GM19468 (cell line): ENCODE results near the gene CHRDL1.
"Not testable (repeated sequence)": the region's sequence is repeated elsewhere in the genome, so short reads cannot be mapped to it uniquely, and the experiment has no call there.

ENCODE experiments used
- ATAC-seq: cut with Tn5 transposase; IDR thresholded peaks from one replicate; pipeline ENCODE4 v1.9.1; 2021; ENCODE audit warnings: mild to moderate bottlenecking, moderate library complexity, moderate number of reproducible peaks; ENCODE audit not compliant: unreplicated experiment; ENCODE audit errors: extremely low read depth

The CHRDL1 gene

DNA sequence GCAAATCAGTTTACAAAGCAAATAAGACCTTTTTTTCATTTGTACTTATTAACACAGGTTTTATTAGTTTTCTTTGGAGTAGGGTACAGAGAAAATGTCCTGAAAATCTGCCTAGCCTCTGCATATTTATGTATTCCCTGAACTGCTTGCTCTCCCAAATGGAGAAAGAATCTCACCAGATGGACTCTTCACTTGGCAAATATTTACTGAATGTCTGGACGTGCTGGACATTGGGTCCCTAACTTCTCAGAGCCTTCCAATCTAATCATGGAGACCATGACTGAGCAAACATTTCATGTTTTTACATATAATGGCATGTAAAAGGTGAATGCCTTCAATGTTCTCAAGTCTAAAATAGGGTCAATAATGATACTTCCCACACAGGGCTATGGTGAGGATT lies 126.0 kb downstream of the CHRDL1 start:
- ATAC-seq, result no peak

DNA sequence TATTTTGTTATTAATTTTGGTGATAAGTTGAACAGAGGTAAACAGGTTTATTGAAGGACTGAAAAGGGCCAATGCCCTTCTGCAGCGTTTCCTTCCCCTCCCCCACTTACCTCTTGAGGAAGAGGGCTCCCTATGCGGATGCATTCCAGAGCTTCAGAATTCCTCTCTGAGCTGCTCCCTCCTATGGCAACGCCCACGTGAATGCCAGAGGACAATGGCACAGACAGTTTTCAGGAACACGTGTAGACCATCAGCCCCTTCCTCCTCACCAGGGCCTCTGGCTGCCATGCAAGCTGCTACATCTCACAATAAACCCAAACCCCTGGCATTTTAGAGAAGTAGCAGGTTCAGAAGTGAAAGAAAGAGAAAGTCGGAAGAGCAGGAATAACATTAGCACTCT lies 127.9 kb downstream of the CHRDL1 start:
- no peak for ATAC-seq

DNA sequence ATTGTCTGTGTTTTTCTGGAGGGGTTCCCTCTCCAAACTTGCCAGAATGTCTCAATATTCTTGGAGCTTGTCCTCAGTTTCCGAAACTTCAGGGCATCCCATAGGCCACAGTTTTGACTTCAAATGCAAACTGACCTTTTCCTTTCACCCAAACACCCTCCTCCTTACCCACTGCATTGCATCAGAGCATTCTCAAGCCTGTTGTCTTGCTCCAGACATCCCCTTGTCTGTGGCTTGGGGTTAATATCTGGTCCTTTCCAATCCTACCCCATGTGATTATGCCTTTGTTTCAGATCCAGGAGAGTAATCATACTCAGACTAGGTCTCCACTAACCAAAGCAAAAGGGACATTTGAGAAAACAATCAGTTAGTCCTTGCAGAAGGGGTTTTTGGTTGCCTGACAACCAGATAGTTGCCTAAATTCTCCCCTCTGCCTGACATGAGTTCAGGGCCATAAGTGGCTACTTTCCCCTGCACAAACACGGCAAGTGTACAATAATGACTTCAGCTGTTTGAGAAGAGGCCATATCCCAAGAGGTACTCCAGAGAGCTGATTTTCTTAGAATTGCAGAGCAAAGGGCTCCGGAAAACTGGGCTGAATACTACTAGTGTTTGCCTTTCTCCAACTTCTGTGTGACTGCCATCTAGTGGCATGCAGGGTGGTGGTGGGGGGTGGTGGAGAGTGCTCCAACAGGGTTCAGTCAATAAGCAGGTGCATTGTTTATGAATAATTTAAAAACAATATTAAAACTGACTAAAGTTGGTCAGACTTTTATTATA lies 130.2 kb downstream of the CHRDL1 start:
- no peak for ATAC-seq

DNA sequence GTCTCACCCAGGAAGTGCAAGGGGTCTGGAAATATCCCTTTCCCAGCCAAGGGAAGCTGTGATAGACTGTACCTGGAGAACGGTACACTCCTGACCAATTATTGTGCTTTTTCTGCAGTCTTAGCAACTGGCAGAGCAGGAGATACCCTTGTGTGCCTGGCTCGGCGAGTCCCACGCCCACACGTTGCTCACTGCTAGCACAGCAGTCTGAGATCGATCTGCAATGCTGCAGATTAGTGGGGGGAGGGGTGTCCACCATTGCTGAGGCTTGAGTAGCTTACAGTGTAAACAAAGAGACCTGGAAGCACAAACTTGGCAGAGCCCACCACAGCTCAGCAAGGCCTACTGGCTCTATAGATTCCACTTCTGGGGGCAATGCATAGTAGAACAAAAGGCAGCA lies 138.5 kb downstream of the CHRDL1 start:
- ATAC-seq, result no peak

DNA sequence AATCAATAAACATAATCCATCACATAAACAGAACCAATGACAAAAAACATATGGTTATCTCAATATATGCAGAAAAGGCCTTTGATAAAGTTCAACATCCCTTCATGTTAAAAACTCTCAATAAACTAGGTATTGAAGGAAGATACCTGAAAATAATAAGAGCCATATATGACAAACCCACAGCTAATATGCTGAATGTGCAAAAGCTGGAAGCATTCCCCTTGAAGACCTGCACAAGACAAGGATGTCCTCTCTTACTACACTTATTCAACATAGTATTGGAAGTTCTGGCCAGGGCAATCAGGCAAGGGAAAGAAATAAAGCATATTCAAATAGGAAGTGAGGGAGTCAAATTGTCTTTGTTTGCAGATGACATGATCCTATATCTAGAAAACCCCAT lies 141.3 kb downstream of the CHRDL1 start:
- not testable (repeated sequence) for ATAC-seq

DNA sequence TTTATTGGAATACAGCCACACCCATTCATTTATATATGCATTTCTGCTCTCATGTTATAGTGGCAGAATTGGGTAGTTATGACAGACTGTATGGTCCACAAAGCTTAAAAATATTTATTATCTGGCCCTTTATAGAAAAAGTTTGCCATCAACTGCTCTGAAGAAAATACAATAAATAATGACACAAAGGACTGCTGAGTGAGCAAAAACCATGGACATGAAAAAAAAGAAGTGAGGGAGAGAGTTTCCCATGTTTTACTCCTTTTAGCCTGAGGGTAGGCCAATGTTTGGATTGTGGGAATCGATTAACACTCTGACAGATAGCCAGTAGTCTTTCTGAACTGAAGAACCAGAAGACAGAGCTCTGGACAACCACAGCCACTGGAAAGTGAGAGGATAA lies 149.2 kb downstream of the CHRDL1 start:
- no peak for ATAC-seq
